H9 (cell line): ENCODE results near the gene FAHD1. TPM values are rescaled to one million over a fixed set of nuclear protein-coding genes. Genes with fewer than 3 reads are reported as not detected.

Experiments used
- DNase-seq: peaks from one replicate; pipeline ENCODE4 v3.0.0-alpha.2; 2017
- H2AFZ ChIP-seq: one replicate; pipeline ENCODE4 v1.6.1; 2013; ENCODE audit warnings: mild to moderate bottlenecking, low read length, control low read depth, moderate library complexity
- H2AK5ac ChIP-seq: 2 replicates; pipeline ENCODE4 v1.6.1; 2013; ENCODE audit warnings: low read length, control low read depth, mixed read lengths; ENCODE audit not compliant: insufficient read length
- H2BK120ac ChIP-seq: one replicate; pipeline ENCODE4 v1.6.1; 2013; ENCODE audit warnings: low read depth, mild to moderate bottlenecking, low read length, control low read depth, inconsistent platforms; ENCODE audit not compliant: poor library complexity, severe bottlenecking
- H2BK12ac ChIP-seq: 2 replicates; pipeline ENCODE4 v1.6.1; 2013; ENCODE audit warnings: low read length, control low read depth, mixed read lengths, low read depth; ENCODE audit not compliant: insufficient read length
- H2BK15ac ChIP-seq: 2 replicates; pipeline ENCODE4 v1.6.1; 2013; ENCODE audit warnings: low read depth, low read length, control low read depth
- H2BK20ac ChIP-seq: one replicate; pipeline ENCODE4 v1.6.1; 2013; ENCODE audit warnings: low read depth, mild to moderate bottlenecking, low read length, control low read depth, inconsistent platforms; ENCODE audit not compliant: poor library complexity, severe bottlenecking
- H2BK5ac ChIP-seq: 2 replicates; pipeline ENCODE4 v1.6.1; 2013; ENCODE audit warnings: low read length, control low read depth, mixed read lengths; ENCODE audit not compliant: insufficient read length
- H3K14ac ChIP-seq: 2 replicates; pipeline ENCODE4 v1.6.1; 2013; ENCODE audit warnings: low read length, control low read depth; ENCODE audit not compliant: insufficient read depth
- H3K18ac ChIP-seq: 2 replicates; pipeline ENCODE4 v1.6.1; 2013; ENCODE audit warnings: low read depth, mild to moderate bottlenecking, mixed read lengths, low read length, control low read depth; ENCODE audit not compliant: insufficient read length
- H3K23ac ChIP-seq: 2 replicates; pipeline ENCODE4 v1.6.1; 2013; ENCODE audit warnings: low read length, control low read depth, mixed read lengths, low read depth; ENCODE audit not compliant: insufficient read length
- H3K23me2 ChIP-seq: 2 replicates; pipeline ENCODE4 v1.6.1; 2013; ENCODE audit warnings: low read depth, mild to moderate bottlenecking, mixed read lengths, low read length, control low read depth; ENCODE audit not compliant: insufficient read length, poor library complexity, severe bottlenecking
- H3K27ac ChIP-seq: 2 replicates; pipeline ENCODE4 v1.5.1; 2013; ENCODE audit warnings: low read length, control low read depth, mixed read lengths, low read depth; ENCODE audit not compliant: insufficient read length
- H3K27me3 ChIP-seq: 2 replicates; pipeline ENCODE4 v1.6.1; 2013; ENCODE audit warnings: low read length, control low read depth, inconsistent platforms; ENCODE audit not compliant: insufficient read depth
- H3K4ac ChIP-seq: 2 replicates; pipeline ENCODE4 v1.6.1; 2013; ENCODE audit warnings: low read depth, mild to moderate bottlenecking, control low read depth, inconsistent platforms, low read length, moderate library complexity
- H3K4me1 ChIP-seq: 2 replicates; pipeline ENCODE4 v1.6.1; 2013; ENCODE audit warnings: low read length, control low read depth, inconsistent platforms; ENCODE audit not compliant: insufficient read depth
- H3K4me2 ChIP-seq: 2 replicates; pipeline ENCODE4 v1.6.1; 2013; ENCODE audit warnings: low read length, control low read depth, mixed read lengths; ENCODE audit not compliant: insufficient read length, insufficient read depth
- H3K56ac ChIP-seq: 2 replicates; pipeline ENCODE4 v1.6.1; 2013; ENCODE audit warnings: low read depth, mild to moderate bottlenecking, mixed read lengths, low read length, control low read depth; ENCODE audit not compliant: insufficient read length
- H3K79me1 ChIP-seq: 2 replicates; pipeline ENCODE4 v1.6.1; 2013; ENCODE audit warnings: low read depth, mild to moderate bottlenecking, moderate library complexity, low read length, control low read depth, inconsistent platforms; ENCODE audit not compliant: insufficient read depth, poor library complexity, severe bottlenecking
- H3K79me2 ChIP-seq: 2 replicates; pipeline ENCODE4 v1.6.1; 2013; ENCODE audit warnings: low read length, control low read depth, inconsistent platforms; ENCODE audit not compliant: insufficient read depth
- H3K9ac ChIP-seq: 2 replicates; pipeline ENCODE4 v1.6.1; 2013; ENCODE audit warnings: low read length, control low read depth, mixed read lengths; ENCODE audit not compliant: insufficient read length; ENCODE audit errors: extremely low read depth
- H3K9me3 ChIP-seq: one replicate; pipeline ENCODE4 v1.6.1; 2013; ENCODE audit warnings: low read depth, low read length, inconsistent platforms; ENCODE audit not compliant: control insufficient read depth
- H3T11ph ChIP-seq: one replicate; pipeline ENCODE4 v1.6.1; 2013; ENCODE audit warnings: mild to moderate bottlenecking, low read length, control low read depth, inconsistent platforms
- H4K20me1 ChIP-seq: one replicate; pipeline ENCODE4 v1.6.1; 2013; ENCODE audit not compliant: control insufficient read depth, insufficient read length, insufficient read depth
- H4K5ac ChIP-seq: 2 replicates; pipeline ENCODE4 v1.6.1; 2013; ENCODE audit warnings: low read depth, mild to moderate bottlenecking, mixed read lengths, low read length, control low read depth; ENCODE audit not compliant: insufficient read length
- H4K8ac ChIP-seq: replicated peaks from 2 replicates; pipeline ENCODE4 v1.6.1; 2013; ENCODE audit warnings: low read length, control low read depth, mixed read lengths, low read depth; ENCODE audit not compliant: insufficient read length
- H4K91ac ChIP-seq: 2 replicates; pipeline ENCODE4 v1.6.1; 2013; ENCODE audit warnings: low read depth, mild to moderate bottlenecking, moderate library complexity, mixed read lengths, low read length, control low read depth; ENCODE audit not compliant: insufficient read length
- H3K27ac Mint-ChIP-seq, 3 experiments: 2 replicates in 2 of 3; 3 replicates in 1 of 3; pipeline ENCODE4 v1.8.0; 2020 to 2021; ENCODE audit warnings: mixed read lengths in 3 of 3, mild to moderate bottlenecking in 1 of 3, moderate library complexity in 1 of 3
- H3K27me3 Mint-ChIP-seq: 2 replicates; pipeline ENCODE4 v1.8.0; 2021; ENCODE audit warnings: low read depth, mild to moderate bottlenecking, moderate library complexity, mixed read lengths
- H3K36me3 Mint-ChIP-seq, 3 experiments: 2 replicates in 2 of 3; 3 replicates in 1 of 3; pipeline ENCODE4 v1.8.0; 2020 to 2021; ENCODE audit warnings: low read depth in 3 of 3, mixed read lengths in 3 of 3; ENCODE audit not compliant: insufficient read depth in 1 of 3
- H3K4me1 Mint-ChIP-seq, 2 experiments: 2 replicates each; pipeline ENCODE4 v1.8.0; 2020; ENCODE audit warnings: mixed read lengths in 2 of 2
- H3K4me3 Mint-ChIP-seq, 2 experiments: 2 replicates in 1 of 2; 3 replicates in 1 of 2; pipeline ENCODE4 v1.8.0; 2020 to 2021; ENCODE audit warnings: mild to moderate bottlenecking in 2 of 2, mixed read lengths in 2 of 2, moderate library complexity in 1 of 2
- H3K9me3 Mint-ChIP-seq, 2 experiments: 2 replicates in 1 of 2; 3 replicates in 1 of 2; pipeline ENCODE4 v1.8.0; 2020; ENCODE audit warnings: mild to moderate bottlenecking in 2 of 2, mixed read lengths in 2 of 2, moderate library complexity in 1 of 2
- WGBS: extraction: QIAGEN DNeasy Blood & Tissue Kit; methylation state at CpG from one replicate; pipeline ENCODE4 v1.1.7; 2013; ENCODE audit warnings: missing lambda C conversion rate, low lambda C conversion rate, mixed read lengths; ENCODE audit not compliant: insufficient read length; ENCODE audit errors: extremely low coverage; 5-methylcytosine and 5-hydroxymethylcytosine counted together
- total RNA-seq: library from RNA; stranded (reverse); gene quantifications from 2 replicates; pipeline ENCODE4 v1.2.1, GENCODE V29; 2021
- TF ChIP-seq, protein P1 (sequence below): fragments of 200-600 bp; sonication (generic); conservative IDR thresholded peaks from 3 replicates; pipeline ENCODE4 v1.8.0; 2021; ENCODE audit warnings: antibody characterized with exemption, mild to moderate bottlenecking

The FAHD1 gene
- total RNA-seq, 1 experiment from 2014 or later, result 16.2 TPM

DNA sequence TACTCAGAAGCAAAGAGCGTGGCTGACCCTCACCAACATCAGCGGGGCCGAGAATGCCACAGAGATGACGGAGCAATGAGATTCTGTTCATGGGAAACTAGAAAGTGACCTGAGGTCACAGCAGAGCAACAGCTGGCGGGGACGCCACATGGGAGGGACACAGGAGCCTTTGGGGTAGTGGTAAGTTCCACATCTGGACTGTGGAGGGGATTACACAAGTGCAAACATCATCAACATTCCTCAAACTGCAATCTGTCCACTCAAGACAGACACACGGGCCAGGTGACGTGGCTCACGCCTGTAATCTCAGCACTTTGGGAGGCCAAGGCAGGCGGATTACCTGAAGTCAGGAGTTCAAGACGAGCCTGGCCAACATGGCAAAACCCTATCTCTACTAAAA, 11.5 kb upstream of the FAHD1 start:
- H4K8ac ChIP-seq, result no peak overlapping the region
- no peaks in the 10 kb centered on the region for H3K79me2 ChIP-seq
- no peak overlapping the region for H3K27ac Mint-ChIP-seq
- H2BK15ac ChIP-seq, result no peak overlapping the region
- H2AFZ ChIP-seq, result no peak overlapping the region
- H3K18ac ChIP-seq, result no peak overlapping the region
- H3K4me1 ChIP-seq, result no peaks in the 10 kb centered on the region
- H3K4me3 Mint-ChIP-seq, result no peak overlapping the region
- no peak overlapping the region for H3K9ac ChIP-seq
- no peaks in the 10 kb centered on the region for H3K23me2 ChIP-seq
- H2BK20ac ChIP-seq, result no peak overlapping the region
- no peak overlapping the region for H3K4ac ChIP-seq
- no peaks in the 10 kb centered on the region for H4K20me1 ChIP-seq
- no peaks in the 10 kb centered on the region; the same call in 1 of the 2 replicates for H3K27me3 Mint-ChIP-seq
- no peak overlapping the region for H3K14ac ChIP-seq
- H3K9me3 Mint-ChIP-seq, result no peaks in the 10 kb centered on the region
- H4K91ac ChIP-seq, result no peak overlapping the region
- H3K23ac ChIP-seq, result no peak overlapping the region
- no peak overlapping the region for H3K27ac ChIP-seq
- no peak for DNase-seq
- H3K79me1 ChIP-seq, result no peaks in the 10 kb centered on the region
- no peak overlapping the region for H2AK5ac ChIP-seq
- no peak overlapping the region for H2BK5ac ChIP-seq
- no peaks in the 10 kb centered on the region for H3K9me3 ChIP-seq
- H3K56ac ChIP-seq, result no peak overlapping the region
- H3K4me2 ChIP-seq, result no peak overlapping the region
- no peaks in the 10 kb centered on the region for H3K27me3 ChIP-seq
- H3K4me1 Mint-ChIP-seq, result peaks cover 0 to 3% of the 10 kb centered on the region in 2 experiments; a peak in 2 of 4 replicates
- no peak overlapping the region for H3T11ph ChIP-seq
- no CpG with 5 or more reads among the region's 11 CpGs for WGBS
- H2BK12ac ChIP-seq, result no peak overlapping the region
- TF ChIP-seq, protein P1, sequence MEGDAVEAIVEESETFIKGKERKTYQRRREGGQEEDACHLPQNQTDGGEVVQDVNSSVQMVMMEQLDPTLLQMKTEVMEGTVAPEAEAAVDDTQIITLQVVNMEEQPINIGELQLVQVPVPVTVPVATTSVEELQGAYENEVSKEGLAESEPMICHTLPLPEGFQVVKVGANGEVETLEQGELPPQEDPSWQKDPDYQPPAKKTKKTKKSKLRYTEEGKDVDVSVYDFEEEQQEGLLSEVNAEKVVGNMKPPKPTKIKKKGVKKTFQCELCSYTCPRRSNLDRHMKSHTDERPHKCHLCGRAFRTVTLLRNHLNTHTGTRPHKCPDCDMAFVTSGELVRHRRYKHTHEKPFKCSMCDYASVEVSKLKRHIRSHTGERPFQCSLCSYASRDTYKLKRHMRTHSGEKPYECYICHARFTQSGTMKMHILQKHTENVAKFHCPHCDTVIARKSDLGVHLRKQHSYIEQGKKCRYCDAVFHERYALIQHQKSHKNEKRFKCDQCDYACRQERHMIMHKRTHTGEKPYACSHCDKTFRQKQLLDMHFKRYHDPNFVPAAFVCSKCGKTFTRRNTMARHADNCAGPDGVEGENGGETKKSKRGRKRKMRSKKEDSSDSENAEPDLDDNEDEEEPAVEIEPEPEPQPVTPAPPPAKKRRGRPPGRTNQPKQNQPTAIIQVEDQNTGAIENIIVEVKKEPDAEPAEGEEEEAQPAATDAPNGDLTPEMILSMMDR, result no peak
- H4K5ac ChIP-seq, result no peak overlapping the region
- H2BK120ac ChIP-seq, result no peak overlapping the region
- H3K36me3 Mint-ChIP-seq, result peaks cover 4 to 17% (median 15%) of the 10 kb centered on the region in 3 experiments; a peak in 6 of 7 replicates
